Thyroid gland (tissue), 4 donors: Measurements from ENCODE around the gene TNFRSF17.
"Not testable (repeated sequence)": the region's sequence is repeated elsewhere in the genome, so short reads cannot be mapped to it uniquely, and the experiment has no call there.

Experiments
- CTCF ChIP-seq, 6 experiments: fragments of 200-600 bp in 3 of 6; fragments of 450-650 bp in 3 of 6; sonication (generic) in 3 of 6; IDR thresholded peaks; one replicate each; pipeline ENCODE4 v1.5.1; 2016 to 2019; ENCODE audit warnings: antibody characterized with exemption in 6 of 6, mild to moderate bottlenecking in 2 of 6, inconsistent platforms in 1 of 6, moderate library complexity in 1 of 6
- POLR2A ChIP-seq, 2 donors: fragments of 450-650 bp; IDR thresholded peaks; one replicate each; pipeline ENCODE4 v1.6.1; 2017; ENCODE audit warnings: antibody characterized with exemption in 2 of 2, mild to moderate bottlenecking in 2 of 2, moderate library complexity in 1 of 2

GRCh38 chr16:11924046-11924445, 41.0 kb upstream of the TNFRSF17 start:
- TF ChIP-seq CTCF, POLR2A (IDR thresholded peaks at IDR 0.05): not testable (repeated sequence)
